Testis (tissue), 2 donors: ENCODE measurements around the gene ETFB.

Experiments
- POLR2A ChIP-seq: fragments of 450-650 bp; IDR thresholded peaks from one replicate; pipeline ENCODE4 v1.6.1; 2017; ENCODE audit warnings: antibody characterized with exemption, mild to moderate bottlenecking, moderate library complexity
- TF ChIP-seq, protein P1 (sequence below), 3 experiments: fragments of 450-650 bp in 2 of 3; fragments of 200-600 bp in 1 of 3; sonication (generic) in 1 of 3; IDR thresholded peaks; one replicate each; pipeline ENCODE4 v1.5.1; 2016 to 2019; ENCODE audit warnings: antibody characterized with exemption in 3 of 3, mild to moderate bottlenecking in 2 of 3, moderate library complexity in 1 of 3

DNA sequence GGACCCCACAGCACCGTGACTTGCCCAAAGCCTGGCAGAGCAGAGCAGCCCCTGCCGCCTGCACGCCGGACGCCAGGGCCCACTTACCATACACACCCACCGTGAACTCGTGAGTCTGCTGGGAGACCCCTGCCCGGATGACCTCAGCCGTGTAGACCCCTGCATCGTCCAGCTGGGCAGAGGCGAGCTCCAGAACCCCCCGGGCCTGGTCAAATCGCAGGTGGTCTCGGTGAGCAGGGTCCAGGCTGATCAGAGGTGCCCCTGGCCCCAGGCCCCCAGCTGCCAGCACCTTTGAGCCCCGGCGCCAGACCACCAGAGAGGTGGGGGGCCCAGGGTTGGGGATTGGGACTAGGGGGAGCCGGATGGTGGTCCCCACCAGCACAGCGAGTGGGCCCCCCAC, 25.1 kb downstream of the ETFB start:
- TF ChIP-seq, protein P1, sequence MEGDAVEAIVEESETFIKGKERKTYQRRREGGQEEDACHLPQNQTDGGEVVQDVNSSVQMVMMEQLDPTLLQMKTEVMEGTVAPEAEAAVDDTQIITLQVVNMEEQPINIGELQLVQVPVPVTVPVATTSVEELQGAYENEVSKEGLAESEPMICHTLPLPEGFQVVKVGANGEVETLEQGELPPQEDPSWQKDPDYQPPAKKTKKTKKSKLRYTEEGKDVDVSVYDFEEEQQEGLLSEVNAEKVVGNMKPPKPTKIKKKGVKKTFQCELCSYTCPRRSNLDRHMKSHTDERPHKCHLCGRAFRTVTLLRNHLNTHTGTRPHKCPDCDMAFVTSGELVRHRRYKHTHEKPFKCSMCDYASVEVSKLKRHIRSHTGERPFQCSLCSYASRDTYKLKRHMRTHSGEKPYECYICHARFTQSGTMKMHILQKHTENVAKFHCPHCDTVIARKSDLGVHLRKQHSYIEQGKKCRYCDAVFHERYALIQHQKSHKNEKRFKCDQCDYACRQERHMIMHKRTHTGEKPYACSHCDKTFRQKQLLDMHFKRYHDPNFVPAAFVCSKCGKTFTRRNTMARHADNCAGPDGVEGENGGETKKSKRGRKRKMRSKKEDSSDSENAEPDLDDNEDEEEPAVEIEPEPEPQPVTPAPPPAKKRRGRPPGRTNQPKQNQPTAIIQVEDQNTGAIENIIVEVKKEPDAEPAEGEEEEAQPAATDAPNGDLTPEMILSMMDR (IDR thresholded peaks at IDR 0.05) = no peak
- no peak for TF ChIP-seq POLR2A
